Kidney epithelial cell (primary cell): ENCODE measurements around the gene DUSP5. TPM values are rescaled to one million over a fixed set of nuclear protein-coding genes. Genes with fewer than 3 reads are reported as not detected.

Experiments used
- DNase-seq: peaks from one replicate; pipeline ENCODE4 v3.0.0-alpha.2; 2010; ENCODE audit warnings: low read depth
- H3K27me3 ChIP-seq: 2 replicates; pipeline ENCODE4 v1.6.0; 2011; ENCODE audit warnings: low read length; ENCODE audit not compliant: control insufficient read depth, insufficient read depth
- H3K36me3 ChIP-seq: 2 replicates; pipeline ENCODE4 v1.5.1; 2011; ENCODE audit warnings: low read length; ENCODE audit not compliant: control insufficient read depth, insufficient read depth
- H3K4me3 ChIP-seq: 2 replicates; pipeline ENCODE4 v1.5.1; 2011; ENCODE audit warnings: low read depth, mild to moderate bottlenecking, control low read depth, low read length
- total RNA-seq: library from RNA; depleted of rRNA; stranded (reverse); fragments of >200 nt; gene quantifications from 2 replicates; pipeline ENCODE4 v1.2.3, GENCODE V29; 2015
- TF ChIP-seq, protein P1 (sequence below): IDR thresholded peaks from 2 replicates; pipeline ENCODE4 v1.5.1; 2011; ENCODE audit warnings: mild to moderate bottlenecking, moderate library complexity, low read length, control low read depth, inconsistent platforms; ENCODE audit not compliant: insufficient read depth, poor library complexity, severe bottlenecking

Gene DUSP5
- total RNA-seq, 1 donor from 2014 or later: 88.4 TPM

GRCh38 chr10:110491346-110491745, 6.4 kb upstream of the DUSP5 start:
- no peaks in the 10 kb centered on the region for H3K27me3 ChIP-seq
- no peaks in the 10 kb centered on the region for H3K36me3 ChIP-seq
- H3K4me3 ChIP-seq: no peak overlapping the region
- TF ChIP-seq, protein P1, sequence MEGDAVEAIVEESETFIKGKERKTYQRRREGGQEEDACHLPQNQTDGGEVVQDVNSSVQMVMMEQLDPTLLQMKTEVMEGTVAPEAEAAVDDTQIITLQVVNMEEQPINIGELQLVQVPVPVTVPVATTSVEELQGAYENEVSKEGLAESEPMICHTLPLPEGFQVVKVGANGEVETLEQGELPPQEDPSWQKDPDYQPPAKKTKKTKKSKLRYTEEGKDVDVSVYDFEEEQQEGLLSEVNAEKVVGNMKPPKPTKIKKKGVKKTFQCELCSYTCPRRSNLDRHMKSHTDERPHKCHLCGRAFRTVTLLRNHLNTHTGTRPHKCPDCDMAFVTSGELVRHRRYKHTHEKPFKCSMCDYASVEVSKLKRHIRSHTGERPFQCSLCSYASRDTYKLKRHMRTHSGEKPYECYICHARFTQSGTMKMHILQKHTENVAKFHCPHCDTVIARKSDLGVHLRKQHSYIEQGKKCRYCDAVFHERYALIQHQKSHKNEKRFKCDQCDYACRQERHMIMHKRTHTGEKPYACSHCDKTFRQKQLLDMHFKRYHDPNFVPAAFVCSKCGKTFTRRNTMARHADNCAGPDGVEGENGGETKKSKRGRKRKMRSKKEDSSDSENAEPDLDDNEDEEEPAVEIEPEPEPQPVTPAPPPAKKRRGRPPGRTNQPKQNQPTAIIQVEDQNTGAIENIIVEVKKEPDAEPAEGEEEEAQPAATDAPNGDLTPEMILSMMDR: no peak
- no peak for DNase-seq

GRCh38 chr10:110492069-110492822, 5.5 kb upstream of the DUSP5 start:
- Histone ChIP-seq H3K27me3 (no peaks in the 10 kb centered on the region), H3K4me3 (no peak overlapping the region), H3K36me3 (no peaks in the 10 kb centered on the region)
- no peak for DNase-seq
- TF ChIP-seq, protein P1: no peak

- no peak for DNase-seq
- TF ChIP-seq, protein P1: no peak
- H3K27me3 ChIP-seq: no peaks in the 10 kb centered on the region
- H3K4me3 ChIP-seq: no peak overlapping the region
- no peaks in the 10 kb centered on the region for H3K36me3 ChIP-seq
Observed at GRCh38 chr10:110493832-110494426, 3.8 kb upstream of the DUSP5 start.

GRCh38 chr10:110494532-110494931, 3.2 kb upstream of the DUSP5 start:
- TF ChIP-seq, protein P1: no peak
- Histone ChIP-seq H3K27me3 (no peaks in the 10 kb centered on the region), H3K36me3 (no peaks in the 10 kb centered on the region), H3K4me3 (no peak overlapping the region)
- no peak for DNase-seq

DNA sequence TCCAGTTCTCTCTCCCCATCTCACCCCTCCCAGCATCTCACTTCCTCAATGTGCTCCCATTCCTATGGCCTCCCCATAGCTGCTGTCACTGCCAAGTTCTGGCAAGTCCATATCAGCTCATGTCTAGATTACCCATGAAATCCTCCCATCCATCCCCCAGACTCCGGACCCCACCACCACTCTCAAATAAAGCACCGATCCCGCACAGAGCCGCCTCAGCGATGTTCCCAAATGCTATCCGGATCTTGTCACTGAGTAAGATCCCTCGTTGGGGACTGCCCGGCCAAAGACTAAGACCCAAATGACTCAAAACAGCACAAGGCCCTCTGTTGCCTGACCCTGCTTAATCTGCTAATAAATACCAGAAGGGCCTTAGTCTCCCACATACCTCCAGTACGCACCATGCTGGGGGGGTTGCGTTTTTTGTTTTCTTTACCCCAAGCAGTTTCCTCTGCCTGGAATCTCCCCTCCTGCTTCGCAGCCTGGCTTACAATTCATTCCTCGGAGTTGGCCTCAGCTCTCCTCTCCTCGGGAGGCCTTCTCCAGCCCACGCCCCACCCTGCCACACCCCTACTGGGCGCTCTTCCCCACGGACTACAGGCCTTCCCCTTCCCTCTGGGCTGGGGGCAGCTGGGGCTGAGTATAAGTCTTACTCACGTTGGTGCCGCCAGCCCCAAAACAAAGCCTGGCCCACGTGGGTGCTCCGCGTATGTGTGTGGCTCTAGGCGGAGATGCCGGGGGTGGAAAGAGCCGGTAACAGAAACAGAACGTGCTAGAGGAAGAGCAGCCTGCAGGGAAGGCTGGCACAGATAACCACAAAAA, 1.8 kb upstream of the DUSP5 start:
- TF ChIP-seq, protein P1: no peak
- Histone ChIP-seq H3K36me3 (no peaks in the 10 kb centered on the region), H3K27me3 (no peaks in the 10 kb centered on the region), H3K4me3 (peak overlapping the region; percentile 64)
- DNase-seq: peak; percentile 76
